Measurements from ENCODE around the gene TRAPPC5.

- TF ChIP-seq EZH2 (optimal IDR thresholded peaks at IDR 0.05; ENCODE audit: low read depth, low read length) (no peak), EZH2phosphoT487 (IDR thresholded peaks at IDR 0.05; ENCODE audit: low read length) (no peak)
These were observed 51.0 kb downstream of the TRAPPC5 start for GRCh38 chr19:7731615-7732014.
